H9 (cell line): Measurements from ENCODE around the gene DTNA. TPM values are rescaled to one million over a fixed set of nuclear protein-coding genes. Genes with fewer than 3 reads are reported as not detected.

Experiments
- DNase-seq: peaks from one replicate; pipeline ENCODE4 v3.0.0-alpha.2; 2017
- H2AFZ ChIP-seq: one replicate; pipeline ENCODE4 v1.6.1; 2013; ENCODE audit warnings: mild to moderate bottlenecking, low read length, control low read depth, moderate library complexity
- H2AK5ac ChIP-seq: 2 replicates; pipeline ENCODE4 v1.6.1; 2013; ENCODE audit warnings: low read length, control low read depth, mixed read lengths; ENCODE audit not compliant: insufficient read length
- H2BK120ac ChIP-seq: one replicate; pipeline ENCODE4 v1.6.1; 2013; ENCODE audit warnings: low read depth, mild to moderate bottlenecking, low read length, control low read depth, inconsistent platforms; ENCODE audit not compliant: poor library complexity, severe bottlenecking
- H2BK12ac ChIP-seq: 2 replicates; pipeline ENCODE4 v1.6.1; 2013; ENCODE audit warnings: low read length, control low read depth, mixed read lengths, low read depth; ENCODE audit not compliant: insufficient read length
- H2BK15ac ChIP-seq: 2 replicates; pipeline ENCODE4 v1.6.1; 2013; ENCODE audit warnings: low read depth, low read length, control low read depth
- H2BK20ac ChIP-seq: one replicate; pipeline ENCODE4 v1.6.1; 2013; ENCODE audit warnings: low read depth, mild to moderate bottlenecking, low read length, control low read depth, inconsistent platforms; ENCODE audit not compliant: poor library complexity, severe bottlenecking
- H2BK5ac ChIP-seq: 2 replicates; pipeline ENCODE4 v1.6.1; 2013; ENCODE audit warnings: low read length, control low read depth, mixed read lengths; ENCODE audit not compliant: insufficient read length
- H3K14ac ChIP-seq: 2 replicates; pipeline ENCODE4 v1.6.1; 2013; ENCODE audit warnings: low read length, control low read depth; ENCODE audit not compliant: insufficient read depth
- H3K18ac ChIP-seq: 2 replicates; pipeline ENCODE4 v1.6.1; 2013; ENCODE audit warnings: low read depth, mild to moderate bottlenecking, mixed read lengths, low read length, control low read depth; ENCODE audit not compliant: insufficient read length
- H3K23ac ChIP-seq: 2 replicates; pipeline ENCODE4 v1.6.1; 2013; ENCODE audit warnings: low read length, control low read depth, mixed read lengths, low read depth; ENCODE audit not compliant: insufficient read length
- H3K23me2 ChIP-seq: 2 replicates; pipeline ENCODE4 v1.6.1; 2013; ENCODE audit warnings: low read depth, mild to moderate bottlenecking, mixed read lengths, low read length, control low read depth; ENCODE audit not compliant: insufficient read length, poor library complexity, severe bottlenecking
- H3K27ac ChIP-seq: 2 replicates; pipeline ENCODE4 v1.5.1; 2013; ENCODE audit warnings: low read length, control low read depth, mixed read lengths, low read depth; ENCODE audit not compliant: insufficient read length
- H3K27me3 ChIP-seq: 2 replicates; pipeline ENCODE4 v1.6.1; 2013; ENCODE audit warnings: low read length, control low read depth, inconsistent platforms; ENCODE audit not compliant: insufficient read depth
- H3K4ac ChIP-seq: 2 replicates; pipeline ENCODE4 v1.6.1; 2013; ENCODE audit warnings: low read depth, mild to moderate bottlenecking, control low read depth, inconsistent platforms, low read length, moderate library complexity
- H3K4me1 ChIP-seq: 2 replicates; pipeline ENCODE4 v1.6.1; 2013; ENCODE audit warnings: low read length, control low read depth, inconsistent platforms; ENCODE audit not compliant: insufficient read depth
- H3K4me2 ChIP-seq: 2 replicates; pipeline ENCODE4 v1.6.1; 2013; ENCODE audit warnings: low read length, control low read depth, mixed read lengths; ENCODE audit not compliant: insufficient read length, insufficient read depth
- H3K56ac ChIP-seq: 2 replicates; pipeline ENCODE4 v1.6.1; 2013; ENCODE audit warnings: low read depth, mild to moderate bottlenecking, mixed read lengths, low read length, control low read depth; ENCODE audit not compliant: insufficient read length
- H3K79me1 ChIP-seq: 2 replicates; pipeline ENCODE4 v1.6.1; 2013; ENCODE audit warnings: low read depth, mild to moderate bottlenecking, moderate library complexity, low read length, control low read depth, inconsistent platforms; ENCODE audit not compliant: insufficient read depth, poor library complexity, severe bottlenecking
- H3K79me2 ChIP-seq: 2 replicates; pipeline ENCODE4 v1.6.1; 2013; ENCODE audit warnings: low read length, control low read depth, inconsistent platforms; ENCODE audit not compliant: insufficient read depth
- H3K9ac ChIP-seq: 2 replicates; pipeline ENCODE4 v1.6.1; 2013; ENCODE audit warnings: low read length, control low read depth, mixed read lengths; ENCODE audit not compliant: insufficient read length; ENCODE audit errors: extremely low read depth
- H3K9me3 ChIP-seq: one replicate; pipeline ENCODE4 v1.6.1; 2013; ENCODE audit warnings: low read depth, low read length, inconsistent platforms; ENCODE audit not compliant: control insufficient read depth
- H3T11ph ChIP-seq: one replicate; pipeline ENCODE4 v1.6.1; 2013; ENCODE audit warnings: mild to moderate bottlenecking, low read length, control low read depth, inconsistent platforms
- H4K20me1 ChIP-seq: one replicate; pipeline ENCODE4 v1.6.1; 2013; ENCODE audit not compliant: control insufficient read depth, insufficient read length, insufficient read depth
- H4K5ac ChIP-seq: 2 replicates; pipeline ENCODE4 v1.6.1; 2013; ENCODE audit warnings: low read depth, mild to moderate bottlenecking, mixed read lengths, low read length, control low read depth; ENCODE audit not compliant: insufficient read length
- H4K8ac ChIP-seq: replicated peaks from 2 replicates; pipeline ENCODE4 v1.6.1; 2013; ENCODE audit warnings: low read length, control low read depth, mixed read lengths, low read depth; ENCODE audit not compliant: insufficient read length
- H4K91ac ChIP-seq: 2 replicates; pipeline ENCODE4 v1.6.1; 2013; ENCODE audit warnings: low read depth, mild to moderate bottlenecking, moderate library complexity, mixed read lengths, low read length, control low read depth; ENCODE audit not compliant: insufficient read length
- H3K27ac Mint-ChIP-seq, 3 experiments: 2 replicates in 2 of 3; 3 replicates in 1 of 3; pipeline ENCODE4 v1.8.0; 2020 to 2021; ENCODE audit warnings: mixed read lengths in 3 of 3, mild to moderate bottlenecking in 1 of 3, moderate library complexity in 1 of 3
- H3K27me3 Mint-ChIP-seq: 2 replicates; pipeline ENCODE4 v1.8.0; 2021; ENCODE audit warnings: low read depth, mild to moderate bottlenecking, moderate library complexity, mixed read lengths
- H3K36me3 Mint-ChIP-seq, 3 experiments: 2 replicates in 2 of 3; 3 replicates in 1 of 3; pipeline ENCODE4 v1.8.0; 2020 to 2021; ENCODE audit warnings: low read depth in 3 of 3, mixed read lengths in 3 of 3; ENCODE audit not compliant: insufficient read depth in 1 of 3
- H3K4me1 Mint-ChIP-seq, 2 experiments: 2 replicates each; pipeline ENCODE4 v1.8.0; 2020; ENCODE audit warnings: mixed read lengths in 2 of 2
- H3K4me3 Mint-ChIP-seq, 2 experiments: 2 replicates in 1 of 2; 3 replicates in 1 of 2; pipeline ENCODE4 v1.8.0; 2020 to 2021; ENCODE audit warnings: mild to moderate bottlenecking in 2 of 2, mixed read lengths in 2 of 2, moderate library complexity in 1 of 2
- H3K9me3 Mint-ChIP-seq, 2 experiments: 2 replicates in 1 of 2; 3 replicates in 1 of 2; pipeline ENCODE4 v1.8.0; 2020; ENCODE audit warnings: mild to moderate bottlenecking in 2 of 2, mixed read lengths in 2 of 2, moderate library complexity in 1 of 2
- CTCF ChIP-seq: fragments of 200-600 bp; sonication (generic); conservative IDR thresholded peaks from 3 replicates; pipeline ENCODE4 v1.8.0; 2021; ENCODE audit warnings: antibody characterized with exemption, mild to moderate bottlenecking
- WGBS: extraction: QIAGEN DNeasy Blood & Tissue Kit; methylation state at CpG from one replicate; pipeline ENCODE4 v1.1.7; 2013; ENCODE audit warnings: missing lambda C conversion rate, low lambda C conversion rate, mixed read lengths; ENCODE audit not compliant: insufficient read length; ENCODE audit errors: extremely low coverage; 5-methylcytosine and 5-hydroxymethylcytosine counted together
- total RNA-seq: library from RNA; stranded (reverse); gene quantifications from 2 replicates; pipeline ENCODE4 v1.2.1, GENCODE V29; 2021

DTNA gene
- total RNA-seq, 1 experiment from 2014 or later: 25.5 TPM

GRCh38 chr18:34746614-34747013 is 36.5 kb downstream of the DTNA start:
- Histone ChIP-seq H2BK15ac (no peak overlapping the region), H3K18ac (no peak overlapping the region), H3K14ac (no peak overlapping the region), H3K79me2 (no peaks in the 10 kb centered on the region), H2AK5ac (no peak overlapping the region), H3K23me2 (no peaks in the 10 kb centered on the region), H4K8ac (no peak overlapping the region), H3K4me2 (no peak overlapping the region), H3T11ph (no peak overlapping the region), H4K20me1 (no peaks in the 10 kb centered on the region), H3K9ac (no peak overlapping the region), H2BK12ac (no peak overlapping the region), H2BK5ac (no peak overlapping the region), H3K56ac (no peak overlapping the region), H3K9me3 (no peaks in the 10 kb centered on the region), H2BK120ac (no peak overlapping the region), H3K79me1 (no peaks in the 10 kb centered on the region), H4K91ac (no peak overlapping the region), H2BK20ac (no peak overlapping the region), H3K23ac (no peak overlapping the region), H2AFZ (no peak overlapping the region), H3K4me1 (no peaks in the 10 kb centered on the region), H3K4ac (no peak overlapping the region), H3K27ac (no peak overlapping the region), H3K27me3 (no peaks in the 10 kb centered on the region), H4K5ac (no peak overlapping the region)
- DNase-seq: no peak
- H3K36me3 Mint-ChIP-seq: no peaks in the 10 kb centered on the region
- no peak overlapping the region; a peak in 2 of 7 replicates for H3K27ac Mint-ChIP-seq
- H3K4me3 Mint-ChIP-seq: no peak overlapping the region
- TF ChIP-seq CTCF: no peak
- no peaks in the 10 kb centered on the region for H3K4me1 Mint-ChIP-seq
- no peaks in the 10 kb centered on the region for H3K27me3 Mint-ChIP-seq
- H3K9me3 Mint-ChIP-seq: no peaks in the 10 kb centered on the region
- no CpG with 5 or more reads among the region's 1 CpG for WGBS
